H9 (cell line): ENCODE measurements around the gene KBTBD2. TPM values are rescaled to one million over a fixed set of nuclear protein-coding genes. Genes with fewer than 3 reads are reported as not detected.

Experiments used
- DNase-seq: peaks from one replicate; pipeline ENCODE4 v3.0.0-alpha.2; 2017
- H2AFZ ChIP-seq: one replicate; pipeline ENCODE4 v1.6.1; 2013; ENCODE audit warnings: mild to moderate bottlenecking, low read length, control low read depth, moderate library complexity
- H2AK5ac ChIP-seq: 2 replicates; pipeline ENCODE4 v1.6.1; 2013; ENCODE audit warnings: low read length, control low read depth, mixed read lengths; ENCODE audit not compliant: insufficient read length
- H2BK120ac ChIP-seq: one replicate; pipeline ENCODE4 v1.6.1; 2013; ENCODE audit warnings: low read depth, mild to moderate bottlenecking, low read length, control low read depth, inconsistent platforms; ENCODE audit not compliant: poor library complexity, severe bottlenecking
- H2BK12ac ChIP-seq: 2 replicates; pipeline ENCODE4 v1.6.1; 2013; ENCODE audit warnings: low read length, control low read depth, mixed read lengths, low read depth; ENCODE audit not compliant: insufficient read length
- H2BK15ac ChIP-seq: 2 replicates; pipeline ENCODE4 v1.6.1; 2013; ENCODE audit warnings: low read depth, low read length, control low read depth
- H2BK20ac ChIP-seq: one replicate; pipeline ENCODE4 v1.6.1; 2013; ENCODE audit warnings: low read depth, mild to moderate bottlenecking, low read length, control low read depth, inconsistent platforms; ENCODE audit not compliant: poor library complexity, severe bottlenecking
- H2BK5ac ChIP-seq: 2 replicates; pipeline ENCODE4 v1.6.1; 2013; ENCODE audit warnings: low read length, control low read depth, mixed read lengths; ENCODE audit not compliant: insufficient read length
- H3K14ac ChIP-seq: 2 replicates; pipeline ENCODE4 v1.6.1; 2013; ENCODE audit warnings: low read length, control low read depth; ENCODE audit not compliant: insufficient read depth
- H3K18ac ChIP-seq: 2 replicates; pipeline ENCODE4 v1.6.1; 2013; ENCODE audit warnings: low read depth, mild to moderate bottlenecking, mixed read lengths, low read length, control low read depth; ENCODE audit not compliant: insufficient read length
- H3K23ac ChIP-seq: 2 replicates; pipeline ENCODE4 v1.6.1; 2013; ENCODE audit warnings: low read length, control low read depth, mixed read lengths, low read depth; ENCODE audit not compliant: insufficient read length
- H3K23me2 ChIP-seq: 2 replicates; pipeline ENCODE4 v1.6.1; 2013; ENCODE audit warnings: low read depth, mild to moderate bottlenecking, mixed read lengths, low read length, control low read depth; ENCODE audit not compliant: insufficient read length, poor library complexity, severe bottlenecking
- H3K27ac ChIP-seq: 2 replicates; pipeline ENCODE4 v1.5.1; 2013; ENCODE audit warnings: low read length, control low read depth, mixed read lengths, low read depth; ENCODE audit not compliant: insufficient read length
- H3K27me3 ChIP-seq: 2 replicates; pipeline ENCODE4 v1.6.1; 2013; ENCODE audit warnings: low read length, control low read depth, inconsistent platforms; ENCODE audit not compliant: insufficient read depth
- H3K4ac ChIP-seq: 2 replicates; pipeline ENCODE4 v1.6.1; 2013; ENCODE audit warnings: low read depth, mild to moderate bottlenecking, control low read depth, inconsistent platforms, low read length, moderate library complexity
- H3K4me1 ChIP-seq: 2 replicates; pipeline ENCODE4 v1.6.1; 2013; ENCODE audit warnings: low read length, control low read depth, inconsistent platforms; ENCODE audit not compliant: insufficient read depth
- H3K4me2 ChIP-seq: 2 replicates; pipeline ENCODE4 v1.6.1; 2013; ENCODE audit warnings: low read length, control low read depth, mixed read lengths; ENCODE audit not compliant: insufficient read length, insufficient read depth
- H3K56ac ChIP-seq: 2 replicates; pipeline ENCODE4 v1.6.1; 2013; ENCODE audit warnings: low read depth, mild to moderate bottlenecking, mixed read lengths, low read length, control low read depth; ENCODE audit not compliant: insufficient read length
- H3K79me1 ChIP-seq: 2 replicates; pipeline ENCODE4 v1.6.1; 2013; ENCODE audit warnings: low read depth, mild to moderate bottlenecking, moderate library complexity, low read length, control low read depth, inconsistent platforms; ENCODE audit not compliant: insufficient read depth, poor library complexity, severe bottlenecking
- H3K79me2 ChIP-seq: 2 replicates; pipeline ENCODE4 v1.6.1; 2013; ENCODE audit warnings: low read length, control low read depth, inconsistent platforms; ENCODE audit not compliant: insufficient read depth
- H3K9ac ChIP-seq: 2 replicates; pipeline ENCODE4 v1.6.1; 2013; ENCODE audit warnings: low read length, control low read depth, mixed read lengths; ENCODE audit not compliant: insufficient read length; ENCODE audit errors: extremely low read depth
- H3K9me3 ChIP-seq: one replicate; pipeline ENCODE4 v1.6.1; 2013; ENCODE audit warnings: low read depth, low read length, inconsistent platforms; ENCODE audit not compliant: control insufficient read depth
- H3T11ph ChIP-seq: one replicate; pipeline ENCODE4 v1.6.1; 2013; ENCODE audit warnings: mild to moderate bottlenecking, low read length, control low read depth, inconsistent platforms
- H4K20me1 ChIP-seq: one replicate; pipeline ENCODE4 v1.6.1; 2013; ENCODE audit not compliant: control insufficient read depth, insufficient read length, insufficient read depth
- H4K5ac ChIP-seq: 2 replicates; pipeline ENCODE4 v1.6.1; 2013; ENCODE audit warnings: low read depth, mild to moderate bottlenecking, mixed read lengths, low read length, control low read depth; ENCODE audit not compliant: insufficient read length
- H4K8ac ChIP-seq: replicated peaks from 2 replicates; pipeline ENCODE4 v1.6.1; 2013; ENCODE audit warnings: low read length, control low read depth, mixed read lengths, low read depth; ENCODE audit not compliant: insufficient read length
- H4K91ac ChIP-seq: 2 replicates; pipeline ENCODE4 v1.6.1; 2013; ENCODE audit warnings: low read depth, mild to moderate bottlenecking, moderate library complexity, mixed read lengths, low read length, control low read depth; ENCODE audit not compliant: insufficient read length
- H3K27ac Mint-ChIP-seq, 3 experiments: 2 replicates in 2 of 3; 3 replicates in 1 of 3; pipeline ENCODE4 v1.8.0; 2020 to 2021; ENCODE audit warnings: mixed read lengths in 3 of 3, mild to moderate bottlenecking in 1 of 3, moderate library complexity in 1 of 3
- H3K27me3 Mint-ChIP-seq: 2 replicates; pipeline ENCODE4 v1.8.0; 2021; ENCODE audit warnings: low read depth, mild to moderate bottlenecking, moderate library complexity, mixed read lengths
- H3K36me3 Mint-ChIP-seq, 3 experiments: 2 replicates in 2 of 3; 3 replicates in 1 of 3; pipeline ENCODE4 v1.8.0; 2020 to 2021; ENCODE audit warnings: low read depth in 3 of 3, mixed read lengths in 3 of 3; ENCODE audit not compliant: insufficient read depth in 1 of 3
- H3K4me1 Mint-ChIP-seq, 2 experiments: 2 replicates each; pipeline ENCODE4 v1.8.0; 2020; ENCODE audit warnings: mixed read lengths in 2 of 2
- H3K4me3 Mint-ChIP-seq, 2 experiments: 2 replicates in 1 of 2; 3 replicates in 1 of 2; pipeline ENCODE4 v1.8.0; 2020 to 2021; ENCODE audit warnings: mild to moderate bottlenecking in 2 of 2, mixed read lengths in 2 of 2, moderate library complexity in 1 of 2
- H3K9me3 Mint-ChIP-seq, 2 experiments: 2 replicates in 1 of 2; 3 replicates in 1 of 2; pipeline ENCODE4 v1.8.0; 2020; ENCODE audit warnings: mild to moderate bottlenecking in 2 of 2, mixed read lengths in 2 of 2, moderate library complexity in 1 of 2
- CTCF ChIP-seq: fragments of 200-600 bp; sonication (generic); conservative IDR thresholded peaks from 3 replicates; pipeline ENCODE4 v1.8.0; 2021; ENCODE audit warnings: antibody characterized with exemption, mild to moderate bottlenecking
- WGBS: extraction: QIAGEN DNeasy Blood & Tissue Kit; methylation state at CpG from one replicate; pipeline ENCODE4 v1.1.7; 2013; ENCODE audit warnings: missing lambda C conversion rate, low lambda C conversion rate, mixed read lengths; ENCODE audit not compliant: insufficient read length; ENCODE audit errors: extremely low coverage; 5-methylcytosine and 5-hydroxymethylcytosine counted together
- total RNA-seq: library from RNA; stranded (reverse); gene quantifications from 2 replicates; pipeline ENCODE4 v1.2.1, GENCODE V29; 2021

The KBTBD2 gene
- total RNA-seq, 1 experiment from 2014 or later, result 34.2 TPM

GRCh38 chr7:32872421-32872820 lies 19.1 kb downstream of the KBTBD2 start:
- Histone ChIP-seq H4K8ac (no peak overlapping the region), H3K79me1 (peaks cover 6% of the 10 kb centered on the region), H3K56ac (no peak overlapping the region), H3K4ac (no peak overlapping the region), H3K79me2 (no peaks in the 10 kb centered on the region), H2BK120ac (no peak overlapping the region), H3T11ph (no peak overlapping the region), H3K23ac (no peak overlapping the region), H4K91ac (no peak overlapping the region), H2BK12ac (no peak overlapping the region), H2BK15ac (no peak overlapping the region), H3K18ac (no peak overlapping the region), H3K9me3 (no peaks in the 10 kb centered on the region), H3K23me2 (no peaks in the 10 kb centered on the region), H3K14ac (no peak overlapping the region), H4K5ac (no peak overlapping the region), H3K9ac (no peak overlapping the region), H2BK20ac (no peak overlapping the region), H2BK5ac (no peak overlapping the region), H4K20me1 (no peaks in the 10 kb centered on the region), H2AK5ac (no peak overlapping the region), H2AFZ (no peak overlapping the region), H3K4me1 (no peaks in the 10 kb centered on the region), H3K27me3 (no peaks in the 10 kb centered on the region), H3K27ac (no peak overlapping the region), H3K4me2 (no peak overlapping the region)
- H3K27ac Mint-ChIP-seq, result no peak overlapping the region
- WGBS, result no CpG with 5 or more reads among the region's 2 CpGs
- peaks cover 35 to 70% (median 54%) of the 10 kb centered on the region in 3 experiments for H3K36me3 Mint-ChIP-seq
- no peaks in the 10 kb centered on the region for H3K27me3 Mint-ChIP-seq
- no peak for DNase-seq
- TF ChIP-seq CTCF, result no peak
- no peak overlapping the region for H3K4me3 Mint-ChIP-seq
- H3K4me1 Mint-ChIP-seq, result 0 out of 4 replicates have a peak, but pooled peaks cover 0 to 4% of the 10 kb centered on the region in 2 experiments
- H3K9me3 Mint-ChIP-seq, result peaks cover 0 to 5% of the 10 kb centered on the region in 2 experiments; a peak in 1 of 5 replicates
